ENCODE measurements around the gene PLBD2. TPM values are rescaled to one million over a fixed set of nuclear protein-coding genes. Genes with fewer than 3 reads are reported as not detected.

Gene PLBD2
- total RNA-seq, 2 donors from 2014 or later: 17.8 to 18.4 TPM

DNA sequence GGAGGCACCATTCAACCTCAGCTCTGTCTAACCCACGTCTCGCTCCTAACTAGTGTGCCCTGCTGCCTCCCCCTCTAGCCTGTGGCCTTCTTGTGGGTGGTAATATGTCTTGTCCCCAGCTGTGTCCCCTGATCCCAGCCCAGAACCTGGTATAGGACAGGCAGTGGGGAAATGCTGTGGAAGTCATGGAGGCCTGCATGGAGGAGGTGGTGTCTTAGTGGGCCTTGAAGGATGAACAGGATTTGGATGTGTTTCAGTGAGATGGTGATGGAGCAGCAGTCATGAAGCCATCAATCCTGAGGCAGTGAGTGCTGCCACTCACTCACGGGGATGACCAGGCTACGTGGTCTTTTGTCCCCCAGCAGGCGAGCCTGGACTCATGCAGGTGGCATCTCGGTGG, 13.4 kb downstream of the PLBD2 start:
- ATAC-seq: no peak
- TF ChIP-seq CTCF (IDR thresholded peaks at IDR 0.05): no peak
- TF ChIP-seq POLR2A (IDR thresholded peaks at IDR 0.05): no peak
- intact Hi-C loops (cut with DNase I): no loop called here
- Histone ChIP-seq H3K36me3 (replicated peaks in 1 of 2; ENCODE audit: insufficient read depth in 1 of 2, low read depth in 2 of 2) (peaks cover 0 to 7% of the 10 kb centered on the region in 2 donors), H3K27me3 (no peaks in the 10 kb centered on the region), H3K4me3 (no peak overlapping the region), H3K4me1 (no peaks in the 10 kb centered on the region), H3K9me3 (no peaks in the 10 kb centered on the region), H3K27ac (no peak overlapping the region)
- 89 to 97% methylated on average over 4 to 6 of the region's 6 CpGs for WGBS, 2 donors
- no peak for DNase-seq

DNA sequence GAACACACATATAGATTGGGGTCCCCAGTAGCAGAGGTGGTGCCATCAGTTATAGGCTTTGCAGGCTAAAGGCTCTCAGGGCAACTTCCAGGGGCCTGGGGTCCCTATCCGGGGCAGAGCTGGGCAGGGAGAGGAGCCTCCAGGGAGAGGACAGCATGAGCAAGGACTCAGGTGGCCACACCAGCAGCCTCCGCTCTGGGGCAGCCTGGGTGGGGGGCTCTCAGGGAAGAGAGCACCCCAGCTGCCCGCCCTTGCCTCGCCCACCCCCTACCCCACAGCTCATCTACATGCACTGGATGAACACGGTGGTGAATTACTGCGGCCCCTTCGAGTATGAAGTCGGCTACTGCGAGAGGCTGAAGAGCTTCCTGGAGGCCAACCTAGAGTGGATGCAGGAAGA, 14.0 kb downstream of the PLBD2 start:
- ATAC-seq (no peak), DNase-seq (no peak)
- Histone ChIP-seq H3K9me3 (no peaks in the 10 kb centered on the region), H3K4me3 (no peak overlapping the region), H3K4me1 (no peaks in the 10 kb centered on the region), H3K36me3 (replicated peaks in 1 of 2; ENCODE audit: insufficient read depth in 1 of 2, low read depth in 2 of 2) (peaks cover 0 to 7% of the 10 kb centered on the region in 2 donors), H3K27ac (no peak overlapping the region), H3K27me3 (no peaks in the 10 kb centered on the region)
- TF ChIP-seq POLR2A (IDR thresholded peaks at IDR 0.05): no peak
- TF ChIP-seq CTCF (IDR thresholded peaks at IDR 0.05): no peak
- 97 to 100% methylated on average over 6 to 9 of the region's 9 CpGs for WGBS, 2 donors
- intact Hi-C loops (cut with DNase I): no loop called here

DNA sequence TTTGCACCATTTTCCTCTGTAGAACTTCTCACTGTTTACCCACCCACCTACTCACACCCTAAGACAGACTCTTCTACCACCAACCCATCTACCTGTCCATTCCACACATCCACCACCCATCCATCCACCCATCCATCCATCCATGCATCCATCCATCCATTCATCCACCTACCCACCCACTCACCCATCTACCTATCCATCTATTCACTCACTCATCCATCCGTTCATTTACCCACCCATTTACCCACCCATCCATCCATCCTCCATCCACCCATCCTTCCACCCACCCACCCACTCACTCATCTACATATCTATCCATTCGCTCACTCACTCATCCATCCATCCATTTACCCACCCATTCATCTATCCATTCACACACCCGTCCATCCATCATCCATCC, 15.1 kb downstream of the PLBD2 start:
- intact Hi-C loops (cut with DNase I): no loop called here
- no peaks in the 10 kb centered on the region for H3K9me3 ChIP-seq
- no peak for ATAC-seq

DNA sequence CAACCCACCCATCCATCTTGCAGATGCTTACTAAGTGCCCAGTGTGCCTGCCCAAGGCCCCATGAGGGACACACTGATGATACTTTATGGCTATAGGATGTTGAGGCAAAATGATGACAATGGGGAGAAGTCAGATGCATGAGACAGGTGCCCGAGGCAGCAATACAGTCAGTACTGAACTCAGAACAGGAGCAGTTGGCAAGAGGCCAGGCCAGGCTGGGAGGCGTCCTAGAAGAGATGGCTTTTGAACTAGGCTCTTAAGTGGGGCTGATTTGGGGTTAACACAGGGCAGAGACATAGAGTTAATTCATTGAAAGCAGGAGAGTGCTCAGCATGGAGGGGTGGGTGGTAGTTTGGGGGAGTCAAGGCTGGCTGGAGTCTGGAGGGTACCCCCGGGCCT, 15.6 kb downstream of the PLBD2 start:
- H3K27ac ChIP-seq: no peak overlapping the region
- H3K9me3 ChIP-seq: no peaks in the 10 kb centered on the region
- TF ChIP-seq CTCF (IDR thresholded peaks at IDR 0.05): no peak
- no peak for TF ChIP-seq POLR2A (IDR thresholded peaks at IDR 0.05)
- no peak for ATAC-seq
- intact Hi-C loops (cut with DNase I): no loop called here
- DNase-seq: no peak
- H3K4me3 ChIP-seq: no peak overlapping the region
- peaks cover 0 to 7% of the 10 kb centered on the region in 2 donors for H3K36me3 ChIP-seq (replicated peaks in 1 of 2; ENCODE audit: insufficient read depth in 1 of 2, low read depth in 2 of 2)
- no peaks in the 10 kb centered on the region for H3K27me3 ChIP-seq
- no peaks in the 10 kb centered on the region for H3K4me1 ChIP-seq
- 89 to 91% methylated on average over 3 of the region's 3 CpGs for WGBS, 2 donors

More for the DNA sequence above, 15.1 kb downstream of the PLBD2 start:
- WGBS, 2 donors: 95 to 100% methylated on average over 3 of the region's 3 CpGs
- no peak for DNase-seq
- no peak overlapping the region for H3K4me3 ChIP-seq
- H3K27me3 ChIP-seq: no peaks in the 10 kb centered on the region
- no peak overlapping the region for H3K27ac ChIP-seq
- H3K4me1 ChIP-seq: no peaks in the 10 kb centered on the region
- peaks cover 0 to 7% of the 10 kb centered on the region in 2 donors for H3K36me3 ChIP-seq (replicated peaks in 1 of 2; ENCODE audit: insufficient read depth in 1 of 2, low read depth in 2 of 2)
- no peak for TF ChIP-seq POLR2A (IDR thresholded peaks at IDR 0.05)
- no peak for TF ChIP-seq CTCF (IDR thresholded peaks at IDR 0.05)

GRCh38 chr12:113374823-113375428, 16.5 kb downstream of the PLBD2 start:
- H3K36me3 ChIP-seq (replicated peaks in 1 of 2; ENCODE audit: insufficient read depth in 1 of 2, low read depth in 2 of 2): peaks cover 0 to 7% of the 10 kb centered on the region in 2 donors
- no peaks in the 10 kb centered on the region for H3K9me3 ChIP-seq
- ATAC-seq: no peak
- 92 to 100% methylated on average over 1 to 4 of the region's 4 CpGs for WGBS, 2 donors
- no peaks in the 10 kb centered on the region for H3K27me3 ChIP-seq
- intact Hi-C loops (cut with DNase I): no loop called here
- H3K27ac ChIP-seq: no peak overlapping the region
- no peaks in the 10 kb centered on the region for H3K4me1 ChIP-seq
- TF ChIP-seq POLR2A (IDR thresholded peaks at IDR 0.05) (no peak), CTCF (IDR thresholded peaks at IDR 0.05) (no peak)
- DNase-seq: no peak
- no peak overlapping the region for H3K4me3 ChIP-seq

All from body of pancreas (tissue), 4 donors.